ENCODE results near the gene ADSS1. TPM values are rescaled to one million over a fixed set of nuclear protein-coding genes. Genes with fewer than 3 reads are reported as not detected.

Gene ADSS1
- total RNA-seq, 4 donors from 2014 or later: 5.1 to 32.2 (median 8.8) TPM

DNA sequence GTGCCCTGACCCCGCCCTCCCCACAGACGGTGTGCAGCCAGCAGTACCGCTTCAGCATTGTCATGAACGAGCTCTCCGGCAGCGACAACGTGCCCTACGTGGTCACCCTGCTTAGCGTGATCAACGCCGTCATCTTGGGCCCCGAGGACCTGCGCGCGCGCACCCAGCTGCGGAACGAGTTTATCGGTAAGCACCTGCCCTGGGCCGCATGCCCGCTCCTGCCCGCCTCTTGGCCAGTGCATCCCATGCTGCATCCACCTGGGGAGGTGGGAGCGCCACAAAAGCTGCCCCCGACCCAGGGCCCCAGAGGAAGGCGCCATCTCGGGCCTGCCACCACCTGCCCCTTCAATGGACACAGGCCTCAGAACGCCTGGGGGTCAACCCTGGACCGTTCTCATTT is 20.8 kb upstream of the ADSS1 start:
- no peak for ATAC-seq
- no peaks in the 10 kb centered on the region for H3K9me3 ChIP-seq
- H3K4me1 ChIP-seq: peaks cover 0 to 71% (median 24%) of the 10 kb centered on the region in 3 donors
- H3K36me3 ChIP-seq: peaks cover 0 to 64% of the 10 kb centered on the region in 2 donors
- TF ChIP-seq POLR2AphosphoS5 (IDR thresholded peaks at IDR 0.05) (no peak), EP300 (IDR thresholded peaks at IDR 0.05) (no peak), POLR2A (IDR thresholded peaks at IDR 0.05) (no peak)
- TF ChIP-seq, protein P1, sequence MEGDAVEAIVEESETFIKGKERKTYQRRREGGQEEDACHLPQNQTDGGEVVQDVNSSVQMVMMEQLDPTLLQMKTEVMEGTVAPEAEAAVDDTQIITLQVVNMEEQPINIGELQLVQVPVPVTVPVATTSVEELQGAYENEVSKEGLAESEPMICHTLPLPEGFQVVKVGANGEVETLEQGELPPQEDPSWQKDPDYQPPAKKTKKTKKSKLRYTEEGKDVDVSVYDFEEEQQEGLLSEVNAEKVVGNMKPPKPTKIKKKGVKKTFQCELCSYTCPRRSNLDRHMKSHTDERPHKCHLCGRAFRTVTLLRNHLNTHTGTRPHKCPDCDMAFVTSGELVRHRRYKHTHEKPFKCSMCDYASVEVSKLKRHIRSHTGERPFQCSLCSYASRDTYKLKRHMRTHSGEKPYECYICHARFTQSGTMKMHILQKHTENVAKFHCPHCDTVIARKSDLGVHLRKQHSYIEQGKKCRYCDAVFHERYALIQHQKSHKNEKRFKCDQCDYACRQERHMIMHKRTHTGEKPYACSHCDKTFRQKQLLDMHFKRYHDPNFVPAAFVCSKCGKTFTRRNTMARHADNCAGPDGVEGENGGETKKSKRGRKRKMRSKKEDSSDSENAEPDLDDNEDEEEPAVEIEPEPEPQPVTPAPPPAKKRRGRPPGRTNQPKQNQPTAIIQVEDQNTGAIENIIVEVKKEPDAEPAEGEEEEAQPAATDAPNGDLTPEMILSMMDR (IDR thresholded peaks at IDR 0.05): no peak
- no CpG with 5 or more reads among the region's 28 CpGs for WGBS, 2 donors (ENCODE audit: low coverage in 1 of 2)
- no peaks in the 10 kb centered on the region for H3K27me3 ChIP-seq
- no peak overlapping the region for H3K4me3 ChIP-seq
- H3K27ac ChIP-seq: no peak overlapping the region

GRCh38 chr14:104704252-104704651 is 19.8 kb upstream of the ADSS1 start:
- Histone ChIP-seq H3K27ac (no peak overlapping the region), H3K4me3 (no peak overlapping the region), H3K4me1 (peaks cover 0 to 71% (median 16%) of the 10 kb centered on the region in 3 donors), H3K27me3 (no peaks in the 10 kb centered on the region), H3K36me3 (peaks cover 0 to 65% of the 10 kb centered on the region in 2 donors), H3K9me3 (no peaks in the 10 kb centered on the region)
- TF ChIP-seq, protein P1 (IDR thresholded peaks at IDR 0.05): no peak
- TF ChIP-seq POLR2A (IDR thresholded peaks at IDR 0.05) (no peak), POLR2AphosphoS5 (IDR thresholded peaks at IDR 0.05) (no peak), EP300 (IDR thresholded peaks at IDR 0.05) (no peak)
- ATAC-seq: no peak
- 94% methylated on average over 6 to 18 of the region's 22 CpGs for WGBS, 2 donors (ENCODE audit: low coverage in 1 of 2)

GRCh38 chr14:104705340-104706047 is 18.5 kb upstream of the ADSS1 start:
- Histone ChIP-seq H3K27ac (no peak overlapping the region), H3K36me3 (peaks cover 0 to 77% of the 10 kb centered on the region in 2 donors), H3K9me3 (no peaks in the 10 kb centered on the region), H3K4me3 (no peak overlapping the region), H3K4me1 (peaks cover 0 to 66% (median 4%) of the 10 kb centered on the region in 3 donors), H3K27me3 (no peaks in the 10 kb centered on the region)
- ATAC-seq: no peak
- 100% methylated on average over 1 of the region's 21 CpGs; no CpG with 5 or more reads in 1 of the 2 donors for WGBS, 2 donors (ENCODE audit: low coverage in 1 of 2)
- TF ChIP-seq, protein P1 (IDR thresholded peaks at IDR 0.05): no peak
- no peak for TF ChIP-seq POLR2AphosphoS5 (IDR thresholded peaks at IDR 0.05)
- TF ChIP-seq EP300 (IDR thresholded peaks at IDR 0.05): no peak
- no peak for TF ChIP-seq POLR2A (IDR thresholded peaks at IDR 0.05)

DNA sequence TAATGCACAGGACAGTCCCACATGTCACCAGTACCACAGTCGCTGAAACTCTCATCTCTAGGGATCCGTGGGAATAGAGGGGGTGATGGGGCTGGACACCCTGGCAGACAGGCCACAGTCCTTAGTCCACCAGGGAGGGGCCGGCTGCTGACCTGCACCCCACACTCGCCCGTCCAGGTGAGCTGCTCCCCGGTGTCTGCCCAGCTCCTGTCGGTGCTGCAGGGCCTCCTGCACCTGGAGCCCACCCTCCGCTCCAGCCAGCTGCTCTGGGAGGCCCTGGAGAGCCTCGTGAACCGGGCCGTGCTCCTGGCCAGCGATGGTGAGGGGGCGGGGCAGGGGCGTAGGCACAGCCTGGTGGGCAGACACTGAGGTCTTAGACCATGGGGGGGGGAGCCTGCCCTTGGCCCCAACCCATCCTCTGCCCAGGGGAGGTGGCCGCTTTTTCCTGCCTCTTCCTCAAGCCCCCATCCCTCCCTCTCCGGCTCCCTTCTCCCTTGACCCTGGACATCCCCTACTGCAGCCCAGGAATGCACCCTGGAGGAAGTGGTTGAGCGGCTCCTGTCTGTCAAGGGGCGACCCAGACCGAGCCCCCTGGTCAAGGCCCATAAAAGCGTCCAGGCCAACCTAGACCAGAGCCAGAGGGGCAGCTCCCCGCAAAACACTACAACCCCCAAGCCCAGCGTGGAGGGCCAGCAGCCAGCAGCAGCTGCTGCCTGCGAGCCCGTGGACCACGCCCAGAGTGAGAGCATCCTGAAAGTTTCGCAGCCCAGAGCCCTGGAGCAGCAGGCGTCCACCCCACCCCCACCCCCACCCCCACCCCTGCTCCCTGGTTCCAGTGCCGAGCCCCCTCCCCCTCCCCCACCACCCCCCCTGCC is 17.1 kb upstream of the ADSS1 start:
- H3K9me3 ChIP-seq: no peaks in the 10 kb centered on the region
- TF ChIP-seq POLR2AphosphoS5 (IDR thresholded peaks at IDR 0.05): no peak
- TF ChIP-seq POLR2A (IDR thresholded peaks at IDR 0.05): no peak
- TF ChIP-seq EP300 (IDR thresholded peaks at IDR 0.05): no peak
- TF ChIP-seq, protein P1 (IDR thresholded peaks at IDR 0.05): no peak
- H3K27me3 ChIP-seq: no peaks in the 10 kb centered on the region
- H3K36me3 ChIP-seq: peaks cover 0 to 81% of the 10 kb centered on the region in 2 donors
- no peak for ATAC-seq
- no peak overlapping the region for H3K4me3 ChIP-seq
- H3K4me1 ChIP-seq: peaks cover 0 to 52% (median 3%) of the 10 kb centered on the region in 3 donors
- no peak overlapping the region for H3K27ac ChIP-seq
- WGBS, 2 donors (ENCODE audit: low coverage in 1 of 2): 100% methylated on average over 1 of the region's 28 CpGs; no CpG with 5 or more reads in 1 of the 2 donors
